GM21390 (cell line): ENCODE results near the gene PTN.
"Not testable (repeated sequence)": the region's sequence is repeated elsewhere in the genome, so short reads cannot be mapped to it uniquely, and the experiment has no call there.

Experiments
- ATAC-seq: cut with Tn5 transposase; IDR thresholded peaks from one replicate; pipeline ENCODE4 v1.9.1; 2021; ENCODE audit not compliant: unreplicated experiment

PTN gene

DNA sequence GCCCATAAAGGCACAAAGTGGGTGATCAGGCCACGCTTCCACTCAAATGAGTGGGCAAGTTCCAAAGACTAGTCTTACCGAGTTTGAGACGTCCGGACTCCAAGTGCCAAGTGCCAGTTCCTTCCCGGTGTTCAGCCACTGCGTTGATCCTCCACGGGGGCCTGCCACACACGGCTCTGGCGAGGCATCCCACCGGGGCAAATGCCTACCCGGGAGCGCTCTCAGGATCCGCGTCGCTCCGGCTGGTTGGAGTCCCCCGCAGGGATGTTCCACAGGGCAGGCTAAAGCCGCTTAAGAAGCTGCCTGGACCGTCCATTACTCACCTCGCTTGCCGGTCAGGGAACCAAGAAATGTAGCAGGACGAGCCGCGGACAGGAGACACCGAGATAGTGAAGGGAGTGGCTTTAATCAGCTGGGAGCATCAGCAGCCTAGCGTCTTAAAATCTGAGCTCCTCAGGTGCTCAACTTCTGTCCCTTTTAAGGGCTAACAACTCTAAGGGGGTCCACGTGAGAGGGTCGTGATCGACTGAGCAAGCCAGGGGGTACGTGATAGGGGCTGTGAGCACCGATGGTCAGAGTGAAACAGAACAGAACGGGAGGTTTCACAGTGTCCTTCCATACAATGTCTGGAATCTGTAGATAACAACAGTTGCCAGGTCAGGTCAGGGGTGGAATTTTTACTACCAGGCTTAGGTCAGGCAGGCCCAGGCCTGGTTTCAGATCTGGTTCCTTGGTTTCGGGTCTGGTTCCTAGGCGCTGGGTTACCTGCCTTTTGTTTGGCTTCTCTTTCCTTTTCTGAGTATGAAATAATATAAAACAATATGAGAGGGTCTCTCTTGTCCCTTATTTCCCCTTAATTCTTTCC is 75.3 kb downstream of the PTN start:
- not testable (repeated sequence) for ATAC-seq

DNA sequence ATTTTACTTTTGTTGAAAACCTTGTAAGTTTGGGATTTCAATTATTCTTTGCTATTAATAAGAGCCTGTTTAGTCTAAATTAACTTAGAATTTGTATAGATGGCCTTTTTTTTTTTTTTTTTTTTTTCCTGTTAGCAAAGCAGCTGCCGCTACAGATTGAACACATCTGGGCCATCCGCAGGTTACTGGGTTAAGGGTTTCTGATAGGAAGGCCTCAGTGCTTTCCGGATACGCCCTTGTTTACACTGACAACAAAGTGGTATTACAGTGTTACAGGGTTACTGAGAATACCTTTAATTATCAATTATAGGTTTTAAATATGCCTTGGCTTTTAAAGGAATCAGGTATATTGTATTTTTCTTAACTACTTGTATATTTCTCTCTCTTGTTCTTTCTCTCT is 76.8 kb downstream of the PTN start:
- no peak for ATAC-seq

DNA sequence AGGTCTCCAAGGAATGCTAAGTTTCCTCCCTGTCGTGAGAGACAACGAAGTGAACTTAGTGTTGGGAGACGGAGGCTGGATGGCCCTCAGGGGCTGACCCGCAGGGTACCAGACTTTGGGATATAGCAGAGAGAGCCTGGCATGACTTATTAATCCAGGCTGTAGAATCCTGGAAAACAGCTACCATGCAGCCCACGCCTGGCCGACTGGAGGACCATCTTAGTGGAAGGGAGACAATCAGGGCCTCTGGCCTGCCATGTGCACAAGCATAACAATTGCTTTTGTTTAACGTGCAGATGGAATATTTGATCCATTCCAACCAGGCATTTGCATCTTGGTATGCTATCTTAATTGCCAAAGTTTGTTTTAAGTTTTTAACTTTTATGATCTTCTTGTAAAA is 78.1 kb downstream of the PTN start:
- not testable (repeated sequence) for ATAC-seq

DNA sequence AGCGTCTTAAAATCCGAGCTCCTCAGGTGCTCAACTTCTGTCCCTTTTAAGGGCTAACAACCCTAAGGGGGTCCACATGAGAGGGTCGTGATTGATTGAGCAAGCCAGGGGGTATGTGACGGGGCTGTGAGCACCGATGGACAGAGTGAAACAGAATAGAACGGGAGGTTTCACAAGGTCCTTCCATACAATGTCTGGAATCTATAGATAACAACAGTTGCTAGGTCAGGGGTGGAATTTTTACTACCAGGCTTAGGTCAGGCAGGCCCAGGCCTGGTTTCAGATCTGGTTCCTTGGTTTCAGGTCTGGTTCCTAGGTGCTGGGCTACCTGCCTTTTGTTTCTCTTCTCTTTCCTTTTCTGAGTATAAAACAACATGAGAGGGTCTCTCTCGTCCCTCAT is 80.9 kb downstream of the PTN start:
- no peak for ATAC-seq

DNA sequence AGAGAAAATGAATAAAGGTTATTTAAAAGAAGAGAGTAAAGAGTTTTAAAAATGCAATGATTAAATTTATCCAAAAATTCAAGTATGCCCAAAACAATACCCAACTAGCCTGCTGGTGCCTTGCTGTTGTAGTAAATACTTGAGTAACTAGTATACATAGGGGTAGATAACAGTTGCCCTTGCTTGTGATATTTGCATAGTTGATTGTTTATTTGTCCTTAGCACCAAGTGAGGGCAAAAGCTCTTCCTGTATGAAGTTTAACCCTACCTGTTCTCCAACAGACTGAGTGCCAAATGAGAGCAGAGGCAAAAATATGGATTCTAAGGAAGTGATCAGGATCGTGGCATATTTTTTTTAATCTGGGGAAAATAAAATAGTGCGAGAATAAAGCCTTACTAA is 85.0 kb downstream of the PTN start:
- ATAC-seq = no peak

DNA sequence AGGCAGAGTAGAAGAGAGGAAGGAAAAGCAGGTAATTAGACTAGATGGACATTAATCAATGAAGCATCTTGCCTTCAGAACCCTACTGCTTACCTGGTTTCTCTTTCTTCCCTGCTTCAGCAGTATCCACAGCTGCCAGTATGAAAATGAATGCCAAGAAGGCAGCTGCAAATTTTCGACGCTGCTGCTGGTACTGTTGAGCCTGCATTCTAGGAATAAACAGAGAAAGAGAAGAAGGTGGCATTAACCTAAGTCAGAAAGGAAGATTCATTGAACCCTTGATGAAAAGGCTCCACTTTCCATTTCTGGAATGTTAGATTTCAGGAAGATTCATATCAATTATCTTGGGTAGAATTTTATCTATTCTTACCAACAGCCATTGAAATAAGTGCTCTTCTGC is 88.8 kb downstream of the PTN start:
- no peak for ATAC-seq

DNA sequence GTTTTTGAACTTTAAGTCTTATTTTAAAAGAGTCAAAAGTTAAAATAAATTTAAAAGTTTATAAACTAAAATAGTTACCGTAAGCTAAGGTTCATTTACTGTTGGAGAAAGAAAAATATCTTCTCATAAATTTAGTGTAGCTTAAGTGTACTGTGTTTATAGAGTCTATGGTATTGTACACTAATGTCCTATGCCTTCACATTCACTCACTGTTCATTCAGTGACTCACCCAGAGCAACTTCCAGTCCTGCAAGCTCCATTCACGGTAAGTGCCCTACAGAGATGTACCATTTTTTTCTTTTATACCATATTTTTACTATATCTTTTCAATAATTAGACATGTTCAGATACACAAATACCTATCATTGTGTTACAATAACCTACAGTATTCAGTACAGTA is 97.6 kb downstream of the PTN start:
- ATAC-seq = no peak

DNA sequence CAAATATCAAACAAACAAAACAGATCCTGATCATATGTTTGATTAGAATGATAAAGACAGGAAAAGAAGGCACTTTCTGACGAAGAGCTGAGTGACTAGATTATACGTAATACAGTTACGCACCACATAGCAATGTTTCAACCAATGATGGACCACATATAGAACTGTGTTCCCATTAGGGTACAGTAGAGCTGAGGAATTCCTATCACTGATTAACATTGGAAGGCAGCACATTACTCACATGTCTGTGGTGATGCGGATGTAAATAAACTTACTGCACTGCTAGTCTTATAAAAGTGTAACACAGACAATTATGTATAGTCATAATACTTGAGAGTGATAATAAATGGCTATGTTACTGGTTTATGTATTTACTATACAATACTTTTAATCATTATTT is 98.3 kb downstream of the PTN start:
- no peak for ATAC-seq

DNA sequence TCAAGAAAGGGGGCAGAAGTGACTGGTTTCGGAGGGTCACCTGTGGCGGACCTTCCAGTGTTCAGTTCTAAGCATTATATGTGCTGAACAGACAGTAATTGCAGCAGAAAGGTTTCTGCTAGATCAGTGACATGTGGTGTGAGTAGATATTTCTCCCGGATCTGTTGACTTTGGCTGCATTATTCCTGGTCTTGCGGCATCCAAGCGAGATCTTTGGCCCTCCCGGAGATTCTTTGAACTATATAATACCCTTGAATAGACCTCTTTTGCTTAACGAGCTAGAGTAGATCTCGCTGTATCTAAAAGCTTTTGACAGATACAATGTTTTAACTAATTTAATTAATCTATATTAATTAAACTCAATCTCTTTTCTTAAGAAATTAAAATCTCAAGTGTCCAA is 99.8 kb downstream of the PTN start:
- no peak for ATAC-seq

DNA sequence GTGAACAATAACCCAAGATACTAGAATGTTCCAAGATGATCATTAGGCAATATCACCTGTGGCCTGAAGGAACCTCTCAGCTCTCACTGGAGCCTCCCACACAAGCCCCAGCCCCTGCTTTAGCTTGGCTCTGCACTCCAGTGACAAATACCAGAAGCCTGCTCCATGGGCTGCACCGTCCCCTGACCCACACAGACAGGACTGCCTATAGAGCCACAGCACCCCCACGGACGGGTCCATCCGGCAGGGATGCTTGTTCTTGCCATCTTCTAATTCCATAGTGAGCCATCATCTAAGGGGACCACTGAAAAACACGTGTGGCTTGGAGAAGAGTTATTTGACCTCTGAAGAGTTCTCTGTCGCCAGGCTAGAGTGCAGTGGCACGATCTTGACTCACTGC is 100.9 kb downstream of the PTN start:
- no peak for ATAC-seq

DNA sequence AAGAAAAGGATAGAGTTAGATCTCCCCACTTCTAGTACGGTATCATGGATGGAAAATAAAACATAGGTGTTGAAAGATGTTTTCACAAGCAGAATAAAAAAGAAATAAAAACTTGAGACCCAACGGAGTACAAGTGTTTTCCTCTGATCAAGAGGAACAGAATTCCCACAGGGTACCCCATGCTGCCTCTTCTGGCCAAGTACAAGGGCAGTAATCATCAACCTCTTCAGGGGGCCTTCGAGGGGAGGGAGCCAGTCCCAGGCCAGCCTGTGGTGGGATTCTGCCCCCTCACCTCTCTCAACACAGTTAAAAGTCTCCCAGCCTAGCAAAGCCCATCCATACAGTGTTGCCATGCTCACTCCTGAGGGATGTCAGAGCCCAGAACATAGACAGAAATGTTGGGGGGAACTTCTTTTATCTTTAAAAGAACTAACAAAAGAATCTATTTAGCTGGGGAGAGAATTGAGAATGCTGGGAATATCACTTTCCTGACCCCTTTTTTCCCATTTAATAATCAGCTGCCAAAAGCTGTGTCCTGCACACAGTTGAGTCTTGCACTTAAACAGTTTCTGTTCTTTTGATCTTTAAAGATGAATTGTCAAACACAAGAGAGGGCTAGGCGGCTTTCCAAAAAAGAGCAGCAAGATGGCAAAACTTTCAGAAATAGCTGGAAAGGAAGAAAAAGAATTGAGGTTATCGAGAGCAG is 101.7 kb downstream of the PTN start:
- ATAC-seq = no peak

DNA sequence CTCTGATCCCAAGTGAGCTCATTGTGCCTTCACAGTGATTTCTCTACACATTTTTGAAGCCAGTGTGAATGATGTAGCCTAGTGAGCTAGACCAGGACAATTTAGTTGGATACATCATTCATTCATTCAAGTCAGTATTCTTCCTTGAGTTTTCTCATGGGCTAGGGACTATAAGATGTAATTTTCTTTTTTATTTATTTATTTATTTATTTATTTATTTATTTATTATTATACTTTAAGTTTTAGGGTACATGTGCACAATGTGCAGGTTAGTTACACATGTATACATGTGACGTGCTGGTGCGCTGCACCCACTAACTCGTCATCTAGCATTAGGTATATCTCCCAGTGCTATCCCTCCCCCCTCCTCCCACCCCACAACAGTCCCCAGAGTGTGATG is 104.3 kb downstream of the PTN start:
- ATAC-seq = not testable (repeated sequence)

DNA sequence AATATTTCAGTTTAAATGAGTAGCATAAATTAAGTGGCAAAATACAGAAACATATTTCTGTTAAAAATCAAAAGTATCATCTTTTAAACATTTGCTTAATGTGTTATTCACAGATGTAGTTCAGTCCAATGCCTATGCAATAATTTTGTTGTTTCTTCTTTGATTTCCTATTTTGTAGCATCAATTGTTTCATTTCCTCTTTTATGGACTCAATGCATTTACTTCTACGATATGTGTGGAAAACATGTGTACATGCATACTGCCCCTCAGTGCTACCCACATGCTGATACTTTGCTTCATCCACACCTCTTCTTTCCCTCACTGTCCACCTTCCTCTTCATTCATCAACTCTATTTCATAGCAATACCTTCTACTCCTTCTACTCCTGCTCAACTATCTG is 108.1 kb downstream of the PTN start:
- no peak for ATAC-seq

DNA sequence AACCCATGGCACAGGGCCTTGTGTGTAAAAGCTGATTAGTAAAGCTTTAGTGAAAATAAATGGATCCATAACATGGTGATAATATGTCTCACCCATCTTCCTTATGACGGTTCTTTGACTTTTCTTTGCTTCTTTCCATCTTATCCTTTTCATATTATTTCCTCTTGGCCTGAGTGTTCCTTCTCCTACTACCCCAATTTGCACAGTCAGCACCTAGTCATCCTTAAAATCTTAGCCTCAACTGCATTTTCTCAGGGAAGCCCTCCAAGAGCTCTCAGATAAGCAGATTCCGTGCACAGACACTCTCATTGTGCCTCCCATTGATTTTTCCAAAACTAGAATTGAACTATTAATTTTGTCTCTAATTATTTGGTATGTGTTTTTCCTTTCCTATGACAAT is 112.4 kb downstream of the PTN start:
- no peak for ATAC-seq

DNA sequence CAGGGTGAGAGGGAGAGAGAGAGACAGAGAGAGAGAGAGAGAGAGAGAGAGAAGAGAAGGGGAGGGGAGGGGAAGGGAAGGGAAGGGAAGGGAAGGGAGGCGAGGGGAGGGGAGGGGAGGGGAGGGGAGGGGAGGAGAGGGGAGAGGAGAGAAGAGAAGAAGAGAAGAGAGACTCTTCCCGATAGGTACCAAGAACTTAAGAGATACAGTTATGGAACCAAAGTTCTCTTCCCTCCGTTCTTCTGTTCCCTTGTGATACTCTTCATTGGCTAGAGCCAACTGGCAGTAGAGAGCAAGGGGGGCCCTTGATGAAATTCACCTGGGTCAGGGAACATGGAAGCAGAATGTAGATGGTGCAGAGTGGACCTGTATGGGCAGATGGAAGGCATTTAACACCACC is 122.1 kb downstream of the PTN start:
- no peak for ATAC-seq

DNA sequence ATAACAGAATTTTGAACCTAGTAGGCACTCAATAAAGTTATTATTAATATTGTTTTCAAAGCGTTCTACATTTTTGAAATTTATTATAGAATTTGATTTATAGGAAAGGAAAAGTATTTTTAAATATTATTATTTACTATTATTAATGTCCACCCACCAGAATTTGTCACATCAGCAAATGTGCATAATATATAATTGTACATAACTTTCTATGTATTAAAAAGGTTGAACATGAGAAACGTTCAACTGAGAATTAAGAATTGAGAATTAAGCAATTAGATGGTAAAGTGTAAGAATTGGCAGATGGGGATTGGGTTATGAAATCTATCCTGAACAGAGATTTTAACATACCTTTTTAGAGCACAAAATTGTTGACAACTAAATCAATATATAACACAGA is 129.8 kb downstream of the PTN start:
- ATAC-seq = no peak

DNA sequence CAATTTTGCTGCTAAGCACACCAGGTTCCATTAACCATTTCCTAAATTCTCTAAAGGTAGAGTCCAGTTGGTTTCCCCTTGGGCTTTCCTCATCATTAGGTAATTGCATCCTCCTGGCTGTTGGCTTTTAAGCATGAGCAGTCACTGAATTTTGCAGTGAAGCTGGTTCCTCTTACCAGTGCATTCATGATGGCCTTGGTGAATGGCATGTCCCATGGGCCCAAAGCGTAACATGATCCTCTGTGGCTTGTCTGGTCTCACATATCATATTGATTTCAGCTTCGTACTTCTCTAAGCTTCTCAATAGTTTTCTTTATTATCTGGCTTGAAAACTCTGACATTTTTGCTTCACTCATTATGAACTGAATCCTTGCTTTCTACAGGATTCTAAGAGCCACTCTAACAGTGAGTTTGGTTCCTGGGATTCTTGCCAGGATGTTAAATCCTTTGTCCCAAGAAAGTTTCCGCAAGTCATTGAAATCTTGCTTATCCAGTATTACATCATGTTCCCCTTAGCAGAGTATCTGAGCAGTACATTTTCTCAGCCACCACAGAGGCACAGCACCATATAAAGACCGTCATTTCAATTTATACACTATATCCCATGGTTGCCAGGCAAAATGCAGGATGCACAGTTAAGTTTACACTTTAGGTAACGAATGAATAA is 134.2 kb downstream of the PTN start:
- no peak for ATAC-seq

DNA sequence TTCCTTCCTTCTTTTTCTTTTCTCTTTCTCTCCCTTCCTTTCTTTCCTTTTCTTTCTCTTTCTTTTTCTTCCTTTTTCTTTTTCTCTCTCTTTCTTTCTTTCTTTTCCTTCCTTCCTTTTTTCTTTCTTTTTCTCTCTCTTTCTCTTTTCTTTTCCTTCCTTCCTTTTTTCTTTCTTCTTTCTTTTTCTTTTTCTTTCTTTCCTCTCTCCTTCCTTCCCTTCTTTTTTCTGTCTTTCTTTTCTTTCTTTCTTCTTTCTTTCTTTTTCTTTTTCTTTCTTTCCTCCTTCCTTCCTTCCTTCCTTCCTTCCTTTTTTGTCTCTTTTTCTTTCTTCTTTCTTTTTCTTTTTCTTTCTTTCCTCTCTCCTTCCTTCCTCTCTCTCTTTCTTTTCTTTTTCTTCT is 136.8 kb downstream of the PTN start:
- no peak for ATAC-seq

DNA sequence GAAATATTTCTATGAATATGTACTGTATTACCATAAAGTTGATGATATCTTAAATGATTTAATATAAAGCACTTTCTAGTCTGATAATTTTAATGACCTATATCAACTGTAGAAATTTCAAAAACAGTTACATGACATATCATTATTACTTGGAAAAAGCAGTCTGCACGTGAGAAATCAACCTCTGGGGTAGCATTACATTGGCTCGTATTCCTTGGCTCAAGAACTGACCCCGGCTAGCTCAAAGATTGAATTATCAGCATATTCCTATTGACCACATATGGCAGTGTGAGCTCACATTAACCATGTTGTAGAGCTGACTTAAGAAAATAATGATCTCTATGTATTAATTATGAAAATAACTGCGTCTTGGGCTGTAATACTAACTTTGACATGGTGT is 139.3 kb downstream of the PTN start:
- ATAC-seq = no peak

DNA sequence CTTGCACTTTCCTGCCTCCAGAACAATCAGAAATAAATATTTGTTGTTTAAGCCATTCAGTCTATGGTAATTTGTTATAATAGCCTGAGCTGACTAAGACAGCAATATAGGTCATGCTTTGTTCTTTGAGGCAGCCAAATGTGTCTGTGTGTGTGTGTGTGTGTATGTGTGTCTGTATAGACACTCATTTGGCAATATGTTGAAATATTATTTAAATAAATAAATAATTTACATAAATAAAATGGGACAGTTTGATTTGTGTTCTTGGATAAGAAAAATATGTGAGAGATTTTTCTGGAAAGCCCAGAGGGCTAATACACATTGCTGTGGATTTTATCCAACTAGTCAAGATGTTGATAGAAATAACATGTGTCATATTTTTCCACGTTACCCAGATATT is 140.2 kb downstream of the PTN start:
- no peak for ATAC-seq

DNA sequence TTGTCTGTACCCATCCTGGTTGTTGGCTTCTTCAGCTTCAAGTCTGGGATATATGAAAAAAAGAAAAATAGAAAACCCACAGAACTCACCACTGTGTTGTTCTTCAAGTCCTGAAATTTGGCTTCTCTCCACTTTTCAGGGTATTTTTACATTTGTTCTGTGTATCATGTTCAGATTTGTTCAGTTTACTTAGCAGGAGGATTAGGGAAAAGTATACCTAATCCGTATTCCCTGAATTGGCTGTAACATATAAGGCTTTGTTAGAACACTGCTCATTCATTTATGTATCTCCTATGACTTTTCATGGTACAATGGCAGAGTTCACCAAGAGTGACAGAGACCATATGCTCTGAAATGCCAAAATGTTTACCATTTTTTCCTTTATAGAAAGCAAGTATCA is 146.9 kb downstream of the PTN start:
- no peak for ATAC-seq

DNA sequence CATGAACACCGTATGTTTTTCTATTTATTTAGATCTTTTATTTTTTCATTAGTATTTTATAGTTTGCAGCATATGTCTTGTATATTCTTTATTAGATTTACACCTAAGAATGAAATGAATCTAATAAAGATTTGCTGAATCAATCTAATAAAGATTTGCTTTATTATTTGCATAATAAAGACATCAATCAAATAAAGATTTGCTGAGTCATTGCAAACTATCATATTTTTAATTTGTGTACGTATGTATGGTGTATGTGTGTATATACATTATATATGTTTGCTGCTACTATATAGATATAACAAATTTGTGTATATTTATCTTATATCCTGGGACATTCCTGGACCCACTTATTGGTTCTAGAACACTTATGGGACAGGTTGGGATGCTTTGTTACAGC is 147.5 kb downstream of the PTN start:
- ATAC-seq = no peak
